ENCODE measurements around the gene PLXNB1. TPM values are rescaled to one million over a fixed set of nuclear protein-coding genes. Genes with fewer than 3 reads are reported as not detected.

Gene PLXNB1
- polyA plus RNA-seq, 1 donor = 121 TPM

- peak in 1 of 2 donors; percentile 33 for DNase-seq
- Histone ChIP-seq H3K27ac (ENCODE audit: low read length) (peak overlapping the region; percentile 94), H3K27me3 (ENCODE audit: control insufficient read depth, insufficient read depth, low read length) (no peaks in the 10 kb centered on the region), H3K4me1 (ENCODE audit: control insufficient read depth, insufficient read depth, low read length) (peaks cover 70% of the 10 kb centered on the region), H3K4me3 (ENCODE audit: low read length) (peak overlapping the region; percentile 83), H3K36me3 (ENCODE audit: control insufficient read depth, insufficient read depth, low read length) (peaks cover 30% of the 10 kb centered on the region), H3K9me3 (ENCODE audit: control insufficient read depth, low read depth, low read length) (peaks cover 3% of the 10 kb centered on the region)
- no CpG with 5 or more reads among the region's 9 CpGs for WGBS (ENCODE audit: insufficient coverage, low lambda C conversion rate)
These were observed 2.3 kb downstream of the PLXNB1 start for GRCh38 chr3:48427630-48427962.

- Histone ChIP-seq H3K4me3 (ENCODE audit: low read length) (peak overlapping the region; percentile 83), H3K27ac (ENCODE audit: low read length) (peak overlapping the region; percentile 94), H3K27me3 (ENCODE audit: control insufficient read depth, insufficient read depth, low read length) (no peaks in the 10 kb centered on the region), H3K9me3 (ENCODE audit: control insufficient read depth, low read depth, low read length) (peaks cover 3% of the 10 kb centered on the region), H3K4me1 (ENCODE audit: control insufficient read depth, insufficient read depth, low read length) (peaks cover 65% of the 10 kb centered on the region), H3K36me3 (ENCODE audit: control insufficient read depth, insufficient read depth, low read length) (peaks cover 30% of the 10 kb centered on the region)
- no CpG with 5 or more reads among the region's 8 CpGs for WGBS (ENCODE audit: insufficient coverage, low lambda C conversion rate)
- DNase-seq = no peak
These were observed 2.8 kb downstream of the PLXNB1 start for GRCh38 chr3:48426944-48427629.

- WGBS (ENCODE audit: insufficient coverage, low lambda C conversion rate) = no CpG with 5 or more reads among the region's 11 CpGs
- Histone ChIP-seq H3K27ac (ENCODE audit: low read length) (peak overlapping the region; percentile 48), H3K36me3 (ENCODE audit: control insufficient read depth, insufficient read depth, low read length) (peaks cover 34% of the 10 kb centered on the region), H3K4me1 (ENCODE audit: control insufficient read depth, insufficient read depth, low read length) (peaks cover 58% of the 10 kb centered on the region), H3K4me3 (ENCODE audit: low read length) (no peak overlapping the region), H3K9me3 (ENCODE audit: control insufficient read depth, low read depth, low read length) (peaks cover 3% of the 10 kb centered on the region), H3K27me3 (ENCODE audit: control insufficient read depth, insufficient read depth, low read length) (no peaks in the 10 kb centered on the region)
- DNase-seq = no peak
These were observed 3.4 kb downstream of the PLXNB1 start for GRCh38 chr3:48426401-48426909.

- Histone ChIP-seq H3K4me3 (ENCODE audit: low read length) (no peak overlapping the region), H3K4me1 (ENCODE audit: control insufficient read depth, insufficient read depth, low read length) (peaks cover 47% of the 10 kb centered on the region), H3K27me3 (ENCODE audit: control insufficient read depth, insufficient read depth, low read length) (no peaks in the 10 kb centered on the region), H3K36me3 (ENCODE audit: control insufficient read depth, insufficient read depth, low read length) (peaks cover 44% of the 10 kb centered on the region), H3K27ac (ENCODE audit: low read length) (peak overlapping the region; percentile 48), H3K9me3 (ENCODE audit: control insufficient read depth, low read depth, low read length) (peaks cover 3% of the 10 kb centered on the region)
- WGBS (ENCODE audit: insufficient coverage, low lambda C conversion rate) = no CpG with 5 or more reads among the region's 13 CpGs
- no peak for DNase-seq
These were observed 4.5 kb downstream of the PLXNB1 start for GRCh38 chr3:48425281-48425812.

- Histone ChIP-seq H3K4me1 (ENCODE audit: control insufficient read depth, insufficient read depth, low read length) (peaks cover 43% of the 10 kb centered on the region), H3K27ac (ENCODE audit: low read length) (no peak overlapping the region), H3K9me3 (ENCODE audit: control insufficient read depth, low read depth, low read length) (peaks cover 3% of the 10 kb centered on the region), H3K36me3 (ENCODE audit: control insufficient read depth, insufficient read depth, low read length) (peaks cover 56% of the 10 kb centered on the region), H3K4me3 (ENCODE audit: low read length) (no peak overlapping the region), H3K27me3 (ENCODE audit: control insufficient read depth, insufficient read depth, low read length) (no peaks in the 10 kb centered on the region)
- no CpG with 5 or more reads among the region's 27 CpGs for WGBS (ENCODE audit: insufficient coverage, low lambda C conversion rate)
- DNase-seq = no peak
These were observed 5.8 kb downstream of the PLXNB1 start for GRCh38 chr3:48423883-48424695.

- no CpG with 5 or more reads among the region's 25 CpGs for WGBS (ENCODE audit: insufficient coverage, low lambda C conversion rate)
- peaks cover 3% of the 10 kb centered on the region for H3K9me3 ChIP-seq (ENCODE audit: control insufficient read depth, low read depth, low read length)
- no peaks in the 10 kb centered on the region for H3K27me3 ChIP-seq (ENCODE audit: control insufficient read depth, insufficient read depth, low read length)
- H3K27ac ChIP-seq (ENCODE audit: low read length) = no peak overlapping the region
- H3K36me3 ChIP-seq (ENCODE audit: control insufficient read depth, insufficient read depth, low read length) = peaks cover 64% of the 10 kb centered on the region
- no peak overlapping the region for H3K4me3 ChIP-seq (ENCODE audit: low read length)
- no peak for DNase-seq
- peaks cover 42% of the 10 kb centered on the region for H3K4me1 ChIP-seq (ENCODE audit: control insufficient read depth, insufficient read depth, low read length)
These were observed 6.5 kb downstream of the PLXNB1 start for GRCh38 chr3:48423241-48423882.

GRCh38 chr3:48422681-48423080 lies 7.2 kb downstream of the PLXNB1 start:
- Histone ChIP-seq H3K36me3 (ENCODE audit: control insufficient read depth, insufficient read depth, low read length) (peaks cover 70% of the 10 kb centered on the region), H3K4me3 (ENCODE audit: low read length) (no peak overlapping the region), H3K27me3 (ENCODE audit: control insufficient read depth, insufficient read depth, low read length) (no peaks in the 10 kb centered on the region), H3K4me1 (ENCODE audit: control insufficient read depth, insufficient read depth, low read length) (peaks cover 35% of the 10 kb centered on the region), H3K9me3 (ENCODE audit: control insufficient read depth, low read depth, low read length) (peaks cover 3% of the 10 kb centered on the region), H3K27ac (ENCODE audit: low read length) (no peak overlapping the region)
- no CpG with 5 or more reads among the region's 8 CpGs for WGBS (ENCODE audit: insufficient coverage, low lambda C conversion rate)
- DNase-seq = no peak

GRCh38 chr3:48422272-48422671 lies 7.6 kb downstream of the PLXNB1 start:
- WGBS (ENCODE audit: insufficient coverage, low lambda C conversion rate) = no CpG with 5 or more reads among the region's 3 CpGs
- no peaks in the 10 kb centered on the region for H3K27me3 ChIP-seq (ENCODE audit: control insufficient read depth, insufficient read depth, low read length)
- no peak overlapping the region for H3K4me3 ChIP-seq (ENCODE audit: low read length)
- no peak overlapping the region for H3K27ac ChIP-seq (ENCODE audit: low read length)
- H3K4me1 ChIP-seq (ENCODE audit: control insufficient read depth, insufficient read depth, low read length) = peaks cover 32% of the 10 kb centered on the region
- no peak for DNase-seq
- peaks cover 3% of the 10 kb centered on the region for H3K9me3 ChIP-seq (ENCODE audit: control insufficient read depth, low read depth, low read length)
- peaks cover 75% of the 10 kb centered on the region for H3K36me3 ChIP-seq (ENCODE audit: control insufficient read depth, insufficient read depth, low read length)

- DNase-seq = no peak
- Histone ChIP-seq H3K4me3 (ENCODE audit: low read length) (no peak overlapping the region), H3K27ac (ENCODE audit: low read length) (no peak overlapping the region), H3K36me3 (ENCODE audit: control insufficient read depth, insufficient read depth, low read length) (peaks cover 92% of the 10 kb centered on the region), H3K9me3 (ENCODE audit: control insufficient read depth, low read depth, low read length) (peaks cover 3% of the 10 kb centered on the region), H3K27me3 (ENCODE audit: control insufficient read depth, insufficient read depth, low read length) (no peaks in the 10 kb centered on the region), H3K4me1 (ENCODE audit: control insufficient read depth, insufficient read depth, low read length) (peaks cover 15% of the 10 kb centered on the region)
- WGBS (ENCODE audit: insufficient coverage, low lambda C conversion rate) = 100% methylated on average over 4 of the region's 14 CpGs
These were observed 9.3 kb downstream of the PLXNB1 start for GRCh38 chr3:48420561-48420960.

GRCh38 chr3:48419597-48419996 lies 10.3 kb downstream of the PLXNB1 start:
- no peaks in the 10 kb centered on the region for H3K27me3 ChIP-seq (ENCODE audit: control insufficient read depth, insufficient read depth, low read length)
- peaks cover 98% of the 10 kb centered on the region for H3K36me3 ChIP-seq (ENCODE audit: control insufficient read depth, insufficient read depth, low read length)
- H3K4me3 ChIP-seq (ENCODE audit: low read length) = no peak overlapping the region
- H3K27ac ChIP-seq (ENCODE audit: low read length) = no peak overlapping the region
- no CpG with 5 or more reads among the region's 17 CpGs for WGBS (ENCODE audit: insufficient coverage, low lambda C conversion rate)
- H3K4me1 ChIP-seq (ENCODE audit: control insufficient read depth, insufficient read depth, low read length) = peaks cover 5% of the 10 kb centered on the region
- no peaks in the 10 kb centered on the region for H3K9me3 ChIP-seq (ENCODE audit: control insufficient read depth, low read depth, low read length)
- no peak for DNase-seq

All from large intestine (tissue), 3 donors.